Loucy (cell line): ENCODE results near the gene TIA1.
"Not testable (repeated sequence)": the region's sequence is repeated elsewhere in the genome, so short reads cannot be mapped to it uniquely, and the experiment has no call there.

Source experiments
- EZH2phosphoT487 ChIP-seq: fragments of 200-600 bp; IDR thresholded peaks from 2 replicates; pipeline ENCODE4 v1.6.1; 2018; ENCODE audit warnings: antibody characterized with exemption, mild to moderate bottlenecking, moderate library complexity, borderline replicate concordance
- TF ChIP-seq, protein P1 (sequence below): fragments of 200-600 bp; sonication (generic); conservative IDR thresholded peaks from 2 replicates; pipeline ENCODE4 v1.5.1; 2014; ENCODE audit warnings: mild to moderate bottlenecking, antibody characterized with exemption, low read length

GRCh38 chr2:70266925-70267324, 18.5 kb upstream of the TIA1 start:
- TF ChIP-seq, protein P1, sequence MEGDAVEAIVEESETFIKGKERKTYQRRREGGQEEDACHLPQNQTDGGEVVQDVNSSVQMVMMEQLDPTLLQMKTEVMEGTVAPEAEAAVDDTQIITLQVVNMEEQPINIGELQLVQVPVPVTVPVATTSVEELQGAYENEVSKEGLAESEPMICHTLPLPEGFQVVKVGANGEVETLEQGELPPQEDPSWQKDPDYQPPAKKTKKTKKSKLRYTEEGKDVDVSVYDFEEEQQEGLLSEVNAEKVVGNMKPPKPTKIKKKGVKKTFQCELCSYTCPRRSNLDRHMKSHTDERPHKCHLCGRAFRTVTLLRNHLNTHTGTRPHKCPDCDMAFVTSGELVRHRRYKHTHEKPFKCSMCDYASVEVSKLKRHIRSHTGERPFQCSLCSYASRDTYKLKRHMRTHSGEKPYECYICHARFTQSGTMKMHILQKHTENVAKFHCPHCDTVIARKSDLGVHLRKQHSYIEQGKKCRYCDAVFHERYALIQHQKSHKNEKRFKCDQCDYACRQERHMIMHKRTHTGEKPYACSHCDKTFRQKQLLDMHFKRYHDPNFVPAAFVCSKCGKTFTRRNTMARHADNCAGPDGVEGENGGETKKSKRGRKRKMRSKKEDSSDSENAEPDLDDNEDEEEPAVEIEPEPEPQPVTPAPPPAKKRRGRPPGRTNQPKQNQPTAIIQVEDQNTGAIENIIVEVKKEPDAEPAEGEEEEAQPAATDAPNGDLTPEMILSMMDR, result not testable (repeated sequence)
- not testable (repeated sequence) for TF ChIP-seq EZH2phosphoT487
